ENCODE results near the gene NUDT22. TPM values are rescaled to one million over a fixed set of nuclear protein-coding genes. Genes with fewer than 3 reads are reported as not detected.

The NUDT22 gene
- polyA plus RNA-seq, 2 of the 4 experiments (the other 2 are of a cell fraction), result 21.5 to 33.2 TPM

DNA sequence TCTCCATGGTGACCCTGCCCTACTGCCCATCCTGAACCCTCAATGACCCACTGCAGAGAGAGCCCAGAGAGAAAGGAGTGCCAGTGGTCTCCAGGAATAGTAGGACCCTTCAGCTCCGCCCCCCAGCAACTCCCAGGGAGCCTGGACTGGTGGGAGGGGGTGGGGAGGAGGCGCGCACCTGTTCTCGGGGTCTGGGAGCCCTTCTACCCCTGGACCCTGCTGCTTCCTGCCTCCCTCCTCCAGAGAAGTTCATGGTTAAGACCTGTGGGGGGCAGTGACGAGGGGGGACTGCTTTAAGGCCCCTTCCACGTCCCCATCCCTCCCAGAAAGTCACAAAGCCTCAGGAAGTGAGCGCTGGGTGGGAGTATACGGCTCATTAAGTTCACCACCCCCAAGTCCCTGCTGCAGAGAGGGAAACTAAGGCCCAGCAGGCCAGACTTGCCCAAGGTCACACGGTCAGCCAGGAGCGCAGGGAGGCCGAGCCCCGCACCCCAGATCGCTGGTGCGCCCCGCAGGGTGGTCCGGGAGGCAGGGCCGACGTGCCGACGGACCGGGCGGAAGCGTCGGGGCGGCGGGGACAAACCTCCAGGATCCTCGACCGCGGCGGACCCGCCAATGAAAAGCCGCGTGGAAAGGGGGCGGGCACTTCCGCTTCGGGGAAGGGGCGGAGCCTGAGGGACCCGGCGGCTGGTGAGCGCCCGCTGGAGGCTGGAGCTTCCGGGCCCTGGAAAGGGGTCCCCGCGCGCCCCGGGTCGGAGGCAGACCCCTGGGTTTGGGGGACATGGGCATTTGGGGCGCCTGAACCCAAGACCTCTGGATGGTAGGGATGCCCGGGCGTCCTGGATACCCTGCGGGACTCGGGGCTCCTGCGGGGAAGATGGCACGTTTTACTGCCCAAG is at the start of gene NUDT22, which contains the start of gene TRPT1 (continued):
- no peak for TF ChIP-seq SMC3 (IDR thresholded peaks at IDR 0.05)
- TF ChIP-seq HEYL (CRISPR knock-in tag; IDR thresholded peaks at IDR 0.05), result no peak
- TF ChIP-seq, protein P1, sequence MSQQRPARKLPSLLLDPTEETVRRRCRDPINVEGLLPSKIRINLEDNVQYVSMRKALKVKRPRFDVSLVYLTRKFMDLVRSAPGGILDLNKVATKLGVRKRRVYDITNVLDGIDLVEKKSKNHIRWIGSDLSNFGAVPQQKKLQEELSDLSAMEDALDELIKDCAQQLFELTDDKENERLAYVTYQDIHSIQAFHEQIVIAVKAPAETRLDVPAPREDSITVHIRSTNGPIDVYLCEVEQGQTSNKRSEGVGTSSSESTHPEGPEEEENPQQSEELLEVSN (IDR thresholded peaks at IDR 0.05; ENCODE audit: borderline replicate concordance, low read depth), result peak; percentile 61; the same call in 1 of the 2 replicates
- TF ChIP-seq GATA3 (IDR thresholded peaks at IDR 0.05; ENCODE audit: borderline replicate concordance), result 0 out of 2 replicates have a peak, but pooled peaks have one; percentile 12
- TF ChIP-seq KDM1A (IDR thresholded peaks at IDR 0.05; ENCODE audit: low read depth), result no peak
- TF ChIP-seq FOXS1 (CRISPR knock-in tag; IDR thresholded peaks at IDR 0.05), result no peak
- TF ChIP-seq ZC3H11A (IDR thresholded peaks at IDR 0.05), result no peak
- TF ChIP-seq CEBPB (IDR thresholded peaks at IDR 0.05), result no peak
- TF ChIP-seq, protein P2, sequence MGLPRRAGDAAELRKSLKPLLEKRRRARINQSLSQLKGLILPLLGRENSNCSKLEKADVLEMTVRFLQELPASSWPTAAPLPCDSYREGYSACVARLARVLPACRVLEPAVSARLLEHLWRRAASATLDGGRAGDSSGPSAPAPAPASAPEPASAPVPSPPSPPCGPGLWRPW (IDR thresholded peaks at IDR 0.05), result no peak
- TF ChIP-seq TFCP2L1 (CRISPR knock-in tag; IDR thresholded peaks at IDR 0.05), result no peak
- TF ChIP-seq ZSCAN20 (CRISPR knock-in tag; IDR thresholded peaks at IDR 0.05), result no peak
- no peak for TF ChIP-seq NPAS2 (CRISPR knock-in tag; IDR thresholded peaks at IDR 0.05; ENCODE audit: borderline replicate concordance)
- no peak for TF ChIP-seq JUNB (IDR thresholded peaks at IDR 0.05)
- TF ChIP-seq, protein P3, sequence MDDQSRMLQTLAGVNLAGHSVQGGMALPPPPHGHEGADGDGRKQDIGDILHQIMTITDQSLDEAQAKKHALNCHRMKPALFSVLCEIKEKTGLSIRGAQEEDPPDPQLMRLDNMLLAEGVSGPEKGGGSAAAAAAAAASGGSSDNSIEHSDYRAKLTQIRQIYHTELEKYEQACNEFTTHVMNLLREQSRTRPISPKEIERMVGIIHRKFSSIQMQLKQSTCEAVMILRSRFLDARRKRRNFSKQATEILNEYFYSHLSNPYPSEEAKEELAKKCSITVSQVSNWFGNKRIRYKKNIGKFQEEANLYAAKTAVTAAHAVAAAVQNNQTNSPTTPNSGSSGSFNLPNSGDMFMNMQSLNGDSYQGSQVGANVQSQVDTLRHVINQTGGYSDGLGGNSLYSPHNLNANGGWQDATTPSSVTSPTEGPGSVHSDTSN (IDR thresholded peaks at IDR 0.05), result no peak
- no peak for TF ChIP-seq ZNF302 (CRISPR knock-in tag; IDR thresholded peaks at IDR 0.05)
- TF ChIP-seq HDAC2 (IDR thresholded peaks at IDR 0.05), result no peak
- TF ChIP-seq, protein P4, sequence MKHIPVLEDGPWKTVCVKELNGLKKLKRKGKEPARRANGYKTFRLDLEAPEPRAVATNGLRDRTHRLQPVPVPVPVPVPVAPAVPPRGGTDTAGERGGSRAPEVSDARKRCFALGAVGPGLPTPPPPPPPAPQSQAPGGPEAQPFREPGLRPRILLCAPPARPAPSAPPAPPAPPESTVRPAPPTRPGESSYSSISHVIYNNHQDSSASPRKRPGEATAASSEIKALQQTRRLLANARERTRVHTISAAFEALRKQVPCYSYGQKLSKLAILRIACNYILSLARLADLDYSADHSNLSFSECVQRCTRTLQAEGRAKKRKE (CRISPR knock-in tag; IDR thresholded peaks at IDR 0.05; ENCODE audit: low read depth), result no peak
- no peak for TF ChIP-seq ELK1 (IDR thresholded peaks at IDR 0.05; ENCODE audit: low read depth, low read length)
- TF ChIP-seq CBX8 (IDR thresholded peaks at IDR 0.05), result no peak
- no peak for TF ChIP-seq HOXA7 (CRISPR knock-in tag; IDR thresholded peaks at IDR 0.05)
- TF ChIP-seq SREBF2 (IDR thresholded peaks at IDR 0.05), result no peak
- no peak for TF ChIP-seq EHMT2 (IDR thresholded peaks at IDR 0.05; ENCODE audit: low read depth)
- TF ChIP-seq RCOR1 (IDR thresholded peaks at IDR 0.05; ENCODE audit: low read depth, low read length), result no peak
- no peak for TF ChIP-seq HOXB5 (CRISPR knock-in tag; IDR thresholded peaks at IDR 0.05)
- no peak for TF ChIP-seq EP300 (IDR thresholded peaks at IDR 0.05)
- TF ChIP-seq HOXB13 (CRISPR knock-in tag; IDR thresholded peaks at IDR 0.05; ENCODE audit: low read depth), result no peak
- TF ChIP-seq POLR2AphosphoS2 (conservative IDR thresholded peaks at IDR 0.05; ENCODE audit: low read length), result no peak
- TF ChIP-seq NFE2L2 (conservative IDR thresholded peaks at IDR 0.05; ENCODE audit: low read length), result no peak
